ENCODE data around the gene GIT2. TPM values are rescaled to one million over a fixed set of nuclear protein-coding genes. Genes with fewer than 3 reads are reported as not detected.

Gene GIT2
- total and polyA plus RNA-seq, 2 of the 13 experiments (the other 11 are each of a cell fraction or from before 2014, with no cell fraction given): 18.4 to 19.8 TPM

- TF ChIP-seq, protein P1, sequence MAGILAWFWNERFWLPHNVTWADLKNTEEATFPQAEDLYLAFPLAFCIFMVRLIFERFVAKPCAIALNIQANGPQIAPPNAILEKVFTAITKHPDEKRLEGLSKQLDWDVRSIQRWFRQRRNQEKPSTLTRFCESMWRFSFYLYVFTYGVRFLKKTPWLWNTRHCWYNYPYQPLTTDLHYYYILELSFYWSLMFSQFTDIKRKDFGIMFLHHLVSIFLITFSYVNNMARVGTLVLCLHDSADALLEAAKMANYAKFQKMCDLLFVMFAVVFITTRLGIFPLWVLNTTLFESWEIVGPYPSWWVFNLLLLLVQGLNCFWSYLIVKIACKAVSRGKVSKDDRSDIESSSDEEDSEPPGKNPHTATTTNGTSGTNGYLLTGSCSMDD (CRISPR knock-in tag; IDR thresholded peaks at IDR 0.05): no peak
- TF ChIP-seq KDM3A (CRISPR knock-in tag; IDR thresholded peaks at IDR 0.05; ENCODE audit: low read depth) (peak; percentile 44; the same call in 1 of the 2 replicates), ZNF24 (IDR thresholded peaks at IDR 0.05) (no peak), POLR2A (IDR thresholded peaks at IDR 0.05; ENCODE audit: insufficient read depth in 1 of 2, low read depth in 2 of 2, low read length in 2 of 2) (peak; percentile 59 to 86), ZBTB3 (CRISPR knock-in tag; IDR thresholded peaks at IDR 0.05; ENCODE audit: borderline replicate concordance, low read depth) (no peak; the same call in 1 of the 2 replicates), LRRFIP1 (CRISPR knock-in tag; conservative IDR thresholded peaks at IDR 0.05) (no peak), TSC22D2 (CRISPR knock-in tag; IDR thresholded peaks at IDR 0.05; ENCODE audit: borderline replicate concordance) (no peak), ZNF781 (CRISPR knock-in tag; IDR thresholded peaks at IDR 0.05; ENCODE audit: borderline replicate concordance, not compliant biosample characterization) (no peak), NFE2 (CRISPR knock-in tag; IDR thresholded peaks at IDR 0.05) (no peak), CCAR2 (optimal IDR thresholded peaks at IDR 0.05; ENCODE audit: low read depth, low read length) (no peak), ZNF546 (CRISPR knock-in tag; conservative IDR thresholded peaks at IDR 0.05) (no peak; the same call in 1 of the 2 replicates), ZNF34 (CRISPR knock-in tag; IDR thresholded peaks at IDR 0.05; ENCODE audit: borderline replicate concordance) (0 out of 2 replicates have a peak, but pooled peaks have one; percentile 29), PHF5A (CRISPR knock-in tag; IDR thresholded peaks at IDR 0.05; ENCODE audit: low read depth, unreplicated experiment) (no peak), ZNF251 (CRISPR knock-in tag; IDR thresholded peaks at IDR 0.05) (no peak), ISX (CRISPR knock-in tag; conservative IDR thresholded peaks at IDR 0.05) (no peak), TARDBP (CRISPR knock-in tag; IDR thresholded peaks at IDR 0.05) (peak; percentile 55; the same call in 1 of the 2 replicates), ATF6 (CRISPR knock-in tag; conservative IDR thresholded peaks at IDR 0.05) (no peak)
- TF ChIP-seq, protein P2, sequence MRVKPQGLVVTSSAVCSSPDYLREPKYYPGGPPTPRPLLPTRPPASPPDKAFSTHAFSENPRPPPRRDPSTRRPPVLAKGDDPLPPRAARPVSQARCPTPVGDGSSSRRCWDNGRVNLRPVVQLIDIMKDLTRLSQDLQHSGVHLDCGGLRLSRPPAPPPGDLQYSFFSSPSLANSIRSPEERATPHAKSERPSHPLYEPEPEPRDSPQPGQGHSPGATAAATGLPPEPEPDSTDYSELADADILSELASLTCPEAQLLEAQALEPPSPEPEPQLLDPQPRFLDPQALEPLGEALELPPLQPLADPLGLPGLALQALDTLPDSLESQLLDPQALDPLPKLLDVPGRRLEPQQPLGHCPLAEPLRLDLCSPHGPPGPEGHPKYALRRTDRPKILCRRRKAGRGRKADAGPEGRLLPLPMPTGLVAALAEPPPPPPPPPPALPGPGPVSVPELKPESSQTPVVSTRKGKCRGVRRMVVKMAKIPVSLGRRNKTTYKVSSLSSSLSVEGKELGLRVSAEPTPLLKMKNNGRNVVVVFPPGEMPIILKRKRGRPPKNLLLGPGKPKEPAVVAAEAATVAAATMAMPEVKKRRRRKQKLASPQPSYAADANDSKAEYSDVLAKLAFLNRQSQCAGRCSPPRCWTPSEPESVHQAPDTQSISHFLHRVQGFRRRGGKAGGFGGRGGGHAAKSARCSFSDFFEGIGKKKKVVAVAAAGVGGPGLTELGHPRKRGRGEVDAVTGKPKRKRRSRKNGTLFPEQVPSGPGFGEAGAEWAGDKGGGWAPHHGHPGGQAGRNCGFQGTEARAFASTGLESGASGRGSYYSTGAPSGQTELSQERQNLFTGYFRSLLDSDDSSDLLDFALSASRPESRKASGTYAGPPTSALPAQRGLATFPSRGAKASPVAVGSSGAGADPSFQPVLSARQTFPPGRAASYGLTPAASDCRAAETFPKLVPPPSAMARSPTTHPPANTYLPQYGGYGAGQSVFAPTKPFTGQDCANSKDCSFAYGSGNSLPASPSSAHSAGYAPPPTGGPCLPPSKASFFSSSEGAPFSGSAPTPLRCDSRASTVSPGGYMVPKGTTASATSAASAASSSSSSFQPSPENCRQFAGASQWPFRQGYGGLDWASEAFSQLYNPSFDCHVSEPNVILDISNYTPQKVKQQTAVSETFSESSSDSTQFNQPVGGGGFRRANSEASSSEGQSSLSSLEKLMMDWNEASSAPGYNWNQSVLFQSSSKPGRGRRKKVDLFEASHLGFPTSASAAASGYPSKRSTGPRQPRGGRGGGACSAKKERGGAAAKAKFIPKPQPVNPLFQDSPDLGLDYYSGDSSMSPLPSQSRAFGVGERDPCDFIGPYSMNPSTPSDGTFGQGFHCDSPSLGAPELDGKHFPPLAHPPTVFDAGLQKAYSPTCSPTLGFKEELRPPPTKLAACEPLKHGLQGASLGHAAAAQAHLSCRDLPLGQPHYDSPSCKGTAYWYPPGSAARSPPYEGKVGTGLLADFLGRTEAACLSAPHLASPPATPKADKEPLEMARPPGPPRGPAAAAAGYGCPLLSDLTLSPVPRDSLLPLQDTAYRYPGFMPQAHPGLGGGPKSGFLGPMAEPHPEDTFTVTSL (CRISPR knock-in tag; IDR thresholded peaks at IDR 0.05; ENCODE audit: borderline replicate concordance): 0 out of 2 replicates have a peak, but pooled peaks have one; percentile 19
Observed at GRCh38 chr12:109995686-109996482, at the start of gene GIT2 (continued).

All from HepG2 (cell line).